NAMALWA (cell line): ENCODE results near the gene TSTD2.
"Not testable (repeated sequence)": the region's sequence is repeated elsewhere in the genome, so short reads cannot be mapped to it uniquely, and the experiment has no call there.

Experiments used
- DNase-seq: peaks from one replicate; pipeline ENCODE4 v3.0.0-alpha.2; 2015; ENCODE audit warnings: low spot score

TSTD2 gene

DNA sequence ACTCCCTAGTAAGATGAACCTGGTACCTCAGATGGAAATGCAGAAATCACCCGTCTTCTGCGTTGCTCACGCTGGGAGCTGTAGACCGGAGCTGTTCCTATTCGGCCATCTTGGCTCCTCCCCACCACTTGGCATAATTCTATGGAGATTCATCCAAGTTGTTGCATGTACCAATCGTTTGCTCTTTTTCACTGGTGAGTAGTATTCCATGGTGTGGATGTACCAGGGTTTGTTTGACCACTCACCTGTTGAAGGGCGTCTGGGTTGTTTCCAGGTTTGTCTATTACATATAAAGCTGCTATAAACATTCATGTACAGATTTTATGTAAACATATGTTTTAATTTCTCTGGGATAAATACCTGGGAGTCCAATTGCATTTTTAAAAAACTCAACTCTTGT, 46.3 kb downstream of the TSTD2 start:
- DNase-seq: not testable (repeated sequence)

- DNase-seq: not testable (repeated sequence)
Observed at GRCh38 chr9:97584778-97585177, 48.4 kb downstream of the TSTD2 start.

DNA sequence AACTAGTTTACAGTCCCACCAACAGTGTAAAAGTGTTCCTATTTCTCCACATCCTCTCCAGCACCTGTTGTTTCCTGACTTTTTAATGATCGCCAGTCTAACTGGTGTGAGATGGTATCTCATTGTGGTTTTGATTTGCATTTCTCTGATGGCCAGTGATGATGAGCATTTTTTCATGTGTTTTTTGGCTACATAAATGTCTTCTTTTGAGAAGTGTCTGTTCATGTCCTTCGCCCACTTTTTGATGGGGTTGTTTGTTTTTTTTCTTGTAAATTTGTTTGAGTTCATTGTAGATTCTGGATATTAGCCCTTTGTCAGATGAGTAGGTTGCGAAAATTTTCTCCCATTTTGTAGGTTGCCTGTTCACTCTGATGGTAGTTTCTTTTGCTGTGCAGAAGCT, 51.6 kb downstream of the TSTD2 start:
- DNase-seq: not testable (repeated sequence)

DNA sequence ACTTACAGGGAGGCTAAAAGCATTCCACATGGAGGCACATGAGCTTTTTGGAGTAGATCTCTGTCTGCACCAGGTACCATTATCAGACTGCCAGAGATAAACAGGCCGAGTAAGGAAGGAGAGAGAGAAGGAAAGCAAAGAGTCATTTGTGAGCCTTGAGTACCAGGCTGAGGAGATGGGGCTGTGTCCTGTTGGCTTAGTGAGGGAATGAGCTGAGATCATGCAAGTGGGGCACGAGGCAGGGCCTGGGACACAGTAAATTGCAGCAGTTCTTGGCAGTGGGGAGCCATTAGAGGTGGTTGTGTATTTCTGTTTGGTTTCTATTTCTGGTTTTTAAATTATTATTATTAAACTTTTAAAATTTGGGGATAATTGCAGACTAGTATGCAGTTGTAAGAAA, 53.3 kb downstream of the TSTD2 start:
- DNase-seq: no peak

DNA sequence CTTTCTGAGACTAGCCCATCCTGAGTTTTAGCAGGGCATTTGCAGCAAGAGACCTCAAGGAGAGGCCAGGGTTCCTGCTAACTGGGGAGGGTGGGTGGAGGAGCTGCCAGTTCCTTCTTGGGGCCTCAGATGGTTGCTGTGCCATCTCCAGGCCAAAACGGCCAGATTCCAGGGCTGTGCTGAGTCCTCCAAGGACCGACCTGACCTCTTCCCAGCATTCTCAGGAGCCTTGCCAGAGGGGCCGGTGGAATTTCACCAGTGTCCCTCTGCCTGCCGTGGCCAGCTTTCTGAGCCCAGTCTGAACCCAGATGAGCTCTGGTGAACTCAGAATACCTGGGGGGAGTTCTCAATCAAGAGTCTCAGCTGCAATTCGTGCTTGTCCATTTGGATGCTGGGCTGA, 54.3 kb downstream of the TSTD2 start:
- no peak for DNase-seq

DNA sequence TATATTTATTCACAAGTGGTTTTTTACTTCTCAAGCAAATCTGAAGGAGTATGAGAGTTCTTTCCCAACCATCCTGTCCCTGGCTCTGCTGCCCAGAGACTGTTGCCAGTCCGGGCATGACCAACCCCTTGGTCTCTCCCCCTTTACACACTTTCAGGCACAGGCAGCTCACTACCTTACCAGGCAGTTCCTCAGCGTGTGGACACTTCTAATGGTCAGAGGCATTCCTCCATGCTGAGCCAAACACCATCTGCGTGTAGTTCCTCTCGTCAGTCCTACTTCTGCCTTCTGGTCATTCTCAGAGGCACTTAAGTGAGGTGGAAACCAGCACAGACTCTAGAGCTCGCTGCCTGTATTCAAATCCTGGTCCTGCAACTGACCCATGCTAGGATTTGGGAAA, 56.1 kb downstream of the TSTD2 start:
- no peak for DNase-seq

DNA sequence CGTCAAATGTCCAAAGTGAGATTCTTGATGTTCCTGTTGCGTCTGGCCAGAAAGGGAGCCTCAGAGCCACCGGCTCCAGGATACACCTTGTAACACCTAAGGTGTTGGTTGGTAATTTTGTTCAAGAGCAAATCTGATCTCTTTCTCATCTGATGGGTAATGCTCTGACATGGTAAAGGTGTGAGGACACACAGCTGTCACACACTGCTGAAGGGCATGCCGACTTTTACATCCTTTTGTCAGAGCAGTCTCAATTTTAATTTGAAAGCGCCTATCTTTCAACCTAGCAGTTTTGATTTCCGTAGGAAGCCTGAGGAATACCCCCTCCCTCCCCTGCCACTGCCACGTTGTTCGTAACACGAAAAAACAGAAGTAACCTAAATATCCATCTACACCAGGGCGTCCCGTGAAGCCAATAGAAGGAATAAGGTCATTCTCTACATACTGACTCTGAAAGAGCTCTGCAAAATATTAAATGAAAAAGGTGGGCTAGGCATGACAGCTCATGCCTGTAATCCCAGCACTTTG, 57.4 kb downstream of the TSTD2 start:
- DNase-seq: no peak

GRCh38 chr9:97574921-97575672, 58.1 kb downstream of the TSTD2 start:
- not testable (repeated sequence) for DNase-seq

- not testable (repeated sequence) for DNase-seq
Observed at GRCh38 chr9:97574101-97574571, 59.0 kb downstream of the TSTD2 start.

DNA sequence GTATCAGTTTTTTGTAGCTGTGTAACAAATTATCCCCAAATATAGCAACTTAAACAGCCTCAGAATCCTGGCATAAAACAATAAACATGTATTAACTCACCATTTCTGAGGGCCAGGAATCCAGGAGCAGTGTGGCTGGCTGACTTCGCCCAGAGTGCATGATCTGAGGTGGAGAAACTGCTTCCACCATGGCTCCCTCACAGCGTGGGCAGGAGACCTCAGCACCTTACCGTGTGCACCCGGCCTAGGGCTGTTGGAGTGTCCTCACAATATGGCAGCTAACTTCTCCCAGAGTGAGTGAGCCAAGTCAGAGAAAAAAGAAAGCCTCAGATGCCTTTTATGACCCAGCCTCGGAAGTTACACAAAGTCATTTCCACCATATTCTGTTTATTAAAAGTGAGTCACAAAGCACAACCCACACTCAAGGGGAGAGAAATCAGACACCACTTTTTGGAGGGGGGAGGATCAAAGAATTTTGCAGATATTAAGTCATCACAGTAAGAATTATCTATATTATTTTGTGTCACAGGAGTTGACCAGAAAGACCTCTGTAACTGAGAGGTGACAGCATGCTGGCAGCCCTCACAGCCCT, 59.6 kb downstream of the TSTD2 start:
- DNase-seq: no peak

DNA sequence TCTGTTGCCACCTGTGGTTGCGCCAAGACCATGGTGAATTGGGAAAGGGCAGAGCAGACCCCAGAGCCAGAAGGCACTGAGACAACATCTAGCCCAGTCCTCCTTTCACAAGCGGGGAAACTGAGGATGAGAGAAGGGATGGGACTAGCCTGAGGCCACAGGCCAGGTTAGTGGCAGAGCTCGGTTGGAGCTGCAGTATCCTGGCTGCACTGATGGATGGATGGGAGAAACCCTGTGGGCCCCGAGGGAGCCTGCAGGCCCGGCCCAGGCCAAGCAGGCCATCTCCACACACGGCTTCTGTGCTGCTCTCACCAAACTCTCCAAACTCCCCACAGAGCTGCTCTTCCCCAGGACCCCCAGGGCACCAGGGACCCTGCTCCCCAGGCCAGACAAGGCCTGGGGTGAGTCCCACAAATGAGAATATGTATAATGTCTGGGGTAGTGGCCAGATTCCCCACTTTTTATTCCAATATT, 60.2 kb downstream of the TSTD2 start:
- DNase-seq: no peak

DNA sequence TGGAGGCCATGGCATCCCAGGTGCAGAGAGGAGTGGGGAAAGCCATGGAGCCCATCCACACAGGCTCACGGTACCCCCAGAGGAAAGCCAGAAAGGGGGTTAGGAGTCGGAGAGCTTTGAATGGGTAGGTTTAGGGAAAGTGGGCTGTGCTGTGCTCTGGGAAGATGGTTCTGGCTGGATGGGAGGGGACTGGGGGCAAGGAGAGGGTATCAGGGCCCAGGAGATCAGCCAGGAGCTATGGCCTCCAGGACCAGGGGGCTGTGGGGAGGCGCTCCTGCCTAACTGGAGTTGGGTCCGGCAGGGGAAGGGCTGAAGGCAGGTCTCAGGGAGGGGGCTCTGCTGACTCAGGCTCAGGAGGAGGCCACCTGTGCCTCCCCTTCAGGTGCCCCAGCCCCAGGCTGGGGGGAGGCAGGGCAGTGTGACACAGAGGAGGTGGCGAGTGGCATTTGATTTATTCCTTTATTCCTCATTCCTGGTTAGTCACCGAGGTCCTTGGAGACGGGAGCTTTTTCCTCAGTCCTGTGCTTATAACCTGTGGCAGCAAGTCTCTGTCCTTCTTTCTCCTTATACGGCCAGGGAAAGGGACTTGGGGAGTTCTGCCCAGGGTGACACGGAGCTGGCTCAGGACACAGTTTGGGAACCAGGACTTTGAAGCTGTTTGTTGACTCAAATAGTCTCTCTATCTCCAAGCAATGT, 60.8 kb downstream of the TSTD2 start:
- DNase-seq: no peak

DNA sequence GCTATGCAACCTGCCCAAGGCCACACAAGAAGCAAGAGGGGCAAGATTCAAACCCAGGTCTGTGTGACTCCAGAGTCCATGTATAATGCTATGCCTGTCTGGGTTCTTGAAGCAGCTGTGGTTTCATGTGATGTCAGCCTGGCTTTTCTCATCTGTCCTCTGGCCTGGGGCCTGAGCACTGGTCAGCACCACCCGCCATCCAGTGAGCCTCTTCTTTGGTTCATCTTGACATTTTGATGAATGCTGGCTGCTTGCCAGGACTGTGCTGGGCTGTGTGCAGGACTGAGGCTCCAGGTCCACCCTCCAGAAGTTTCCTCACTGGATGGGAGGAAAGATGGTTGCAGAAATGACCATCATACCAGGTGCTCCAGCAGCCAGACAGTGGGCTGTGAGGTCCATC, 61.5 kb downstream of the TSTD2 start:
- DNase-seq: no peak

DNA sequence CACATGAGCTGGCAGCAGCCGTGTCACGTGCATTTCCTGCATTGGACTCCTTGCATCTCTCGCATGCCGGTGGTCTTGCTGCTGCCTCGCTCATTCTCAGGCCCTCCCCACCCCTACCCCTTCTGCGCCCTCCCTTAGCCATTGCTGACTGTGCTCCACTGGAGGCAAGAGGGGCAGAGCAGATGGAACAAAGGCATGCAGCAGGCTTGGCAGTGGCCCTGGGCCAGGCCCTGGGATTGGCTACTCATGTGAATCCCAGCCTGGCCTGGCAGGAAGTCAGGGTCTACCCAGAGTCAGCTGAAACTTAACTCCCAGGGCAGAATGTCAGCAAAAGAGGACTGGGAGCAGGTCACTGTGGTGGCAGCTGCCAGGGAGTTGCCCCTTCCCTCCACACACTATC, 62.3 kb downstream of the TSTD2 start:
- DNase-seq: no peak

DNA sequence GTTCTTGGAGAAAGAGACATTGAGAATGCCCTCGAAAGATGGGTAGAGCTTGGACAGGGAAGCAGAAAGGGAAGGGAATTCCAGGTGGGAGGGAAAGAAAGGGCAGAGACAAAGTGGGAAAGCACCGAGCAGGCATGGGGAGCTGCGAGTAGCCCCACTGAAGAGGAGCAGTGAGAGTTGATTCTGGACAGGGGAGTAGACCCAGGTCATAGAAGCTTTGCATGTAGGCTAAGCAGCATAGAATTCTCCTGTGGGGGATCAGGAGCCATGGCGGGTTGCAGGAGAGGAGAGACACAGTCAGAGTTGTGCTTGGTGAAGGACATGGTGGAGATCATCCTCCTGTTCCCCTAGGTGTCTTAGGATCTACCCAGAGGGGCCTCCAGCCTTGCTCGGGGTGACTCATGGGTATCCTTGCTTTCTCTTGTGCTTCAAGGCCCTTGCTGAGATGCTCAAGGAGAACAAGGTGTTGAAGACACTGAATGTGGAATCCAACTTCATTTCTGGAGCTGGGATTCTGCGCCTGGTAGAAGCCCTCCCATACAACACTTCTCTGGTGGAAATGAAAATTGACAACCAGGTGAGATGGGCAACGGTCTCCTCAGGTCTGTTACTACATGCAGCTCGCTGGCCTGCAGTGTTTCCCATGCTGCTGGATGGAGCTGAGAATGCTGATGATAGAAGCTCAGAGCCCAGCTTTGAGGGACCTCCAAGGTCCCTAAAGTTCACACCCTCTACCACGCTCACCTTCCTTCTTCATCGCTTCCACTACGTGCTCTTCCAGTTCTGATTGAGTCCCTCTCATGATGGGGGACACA, 64.5 kb downstream of the TSTD2 start:
- DNase-seq: no peak

- no peak for DNase-seq
Observed at GRCh38 chr9:97567894-97568202, 65.3 kb downstream of the TSTD2 start.

- no peak for DNase-seq
Observed at GRCh38 chr9:97567182-97567893, 65.8 kb downstream of the TSTD2 start.

- no peak for DNase-seq
Observed at GRCh38 chr9:97565262-97565661, 67.9 kb downstream of the TSTD2 start.

GRCh38 chr9:97564291-97565175, 68.6 kb downstream of the TSTD2 start:
- no peak for DNase-seq

DNA sequence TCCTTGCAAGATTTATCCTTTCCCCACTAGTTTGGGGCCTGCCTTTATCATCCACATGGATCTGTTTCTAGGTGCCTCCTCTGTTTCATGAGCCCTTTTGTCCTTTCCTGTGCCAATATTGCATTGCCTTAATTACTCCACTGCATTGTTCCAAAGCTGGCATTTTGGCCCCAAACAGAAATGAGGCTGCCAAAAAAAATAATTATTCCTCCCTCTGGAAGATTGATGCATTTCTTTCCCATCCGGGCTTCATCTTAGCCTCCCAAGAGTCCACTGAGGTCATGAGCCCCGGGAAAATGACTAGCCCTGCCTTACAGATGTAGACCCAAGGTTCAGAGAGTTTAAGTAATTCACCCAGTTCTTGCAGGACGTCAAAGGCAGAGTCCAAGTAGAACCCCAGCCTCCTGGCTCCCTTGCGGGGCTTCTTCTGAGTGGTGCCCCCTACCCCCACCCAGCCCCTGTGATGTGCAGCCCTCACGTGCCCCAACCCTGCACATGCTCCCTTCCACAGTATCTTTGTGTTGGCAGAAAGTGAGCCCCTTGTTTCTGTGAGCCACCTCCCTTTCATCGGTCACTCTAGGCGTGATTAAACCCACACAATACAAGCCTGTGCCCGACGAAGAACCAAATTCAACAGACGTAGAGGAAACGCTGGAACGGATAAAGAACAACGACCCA, 69.6 kb downstream of the TSTD2 start:
- no peak for DNase-seq
